Mesodermal cell (in vitro differentiated cells): ENCODE data around the gene ATP7B.

Source experiments
- H3K27ac ChIP-seq: 2 replicates; pipeline ENCODE4 v1.7.0; 2013; ENCODE audit warnings: mild to moderate bottlenecking, low read depth, low read length, moderate library complexity; ENCODE audit not compliant: severe bottlenecking
- H3K36me3 ChIP-seq: 2 replicates; pipeline ENCODE4 v1.7.1; 2013; ENCODE audit warnings: mild to moderate bottlenecking, low read length, moderate library complexity; ENCODE audit not compliant: control insufficient read depth, insufficient read depth
- H3K4me1 ChIP-seq: one replicate; pipeline ENCODE4 v1.7.1; 2013; ENCODE audit warnings: mild to moderate bottlenecking, low read length; ENCODE audit not compliant: insufficient read depth, control insufficient read depth, poor library complexity, severe bottlenecking
- H3K4me3 ChIP-seq: 2 replicates; pipeline ENCODE4 v1.7.0; 2013; ENCODE audit warnings: low read length, control low read depth, mild to moderate bottlenecking; ENCODE audit not compliant: insufficient read depth, poor library complexity, severe bottlenecking; ENCODE audit errors: extremely low read depth
- H3K9me3 ChIP-seq: 2 replicates; pipeline ENCODE4 v1.7.1; 2013; ENCODE audit warnings: mild to moderate bottlenecking, low read length, moderate library complexity; ENCODE audit not compliant: control insufficient read depth
- WGBS, 2 experiments: methylation state at CpG; one replicate each; pipeline ENCODE4 v1.1.5; 2013; ENCODE audit warnings: missing lambda C conversion rate in 2 of 2; ENCODE audit not compliant: insufficient coverage in 2 of 2; 5-methylcytosine and 5-hydroxymethylcytosine counted together

Gene ATP7B

DNA sequence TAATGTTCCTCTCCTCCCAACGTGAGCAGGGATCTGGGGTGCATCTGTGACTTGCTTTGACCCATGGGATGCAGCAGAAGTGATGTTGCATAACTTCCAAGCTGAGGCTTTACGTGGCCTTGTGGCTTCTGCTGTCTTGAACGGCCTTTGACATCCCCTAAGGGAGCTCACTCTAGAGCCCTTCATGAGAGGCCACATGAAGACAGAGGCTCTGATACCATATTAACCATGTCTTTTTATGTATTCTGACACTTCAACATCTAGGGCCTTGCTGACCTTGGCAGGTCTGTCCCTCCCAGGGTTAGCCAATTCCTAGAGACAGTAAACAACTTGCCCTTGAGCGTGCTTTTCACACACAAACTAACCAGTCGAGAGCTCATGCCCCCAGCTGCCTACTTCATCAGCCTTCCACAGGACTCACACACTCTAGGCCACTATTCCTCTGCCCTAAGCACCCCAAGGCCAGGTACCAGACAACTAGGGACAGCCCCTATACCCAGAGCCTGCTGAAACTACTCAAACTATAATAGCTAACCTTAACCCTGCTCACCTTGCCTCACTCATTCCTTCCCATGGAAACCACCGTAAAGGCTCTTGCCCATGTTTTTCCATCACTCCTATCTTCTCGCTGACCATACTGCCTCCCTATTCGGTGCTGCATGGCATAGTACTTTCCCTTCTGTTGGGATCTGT, 104.1 kb downstream of the ATP7B start:
- no peaks in the 10 kb centered on the region for H3K4me1 ChIP-seq
- H3K27ac ChIP-seq, result no peak overlapping the region
- no peak overlapping the region for H3K4me3 ChIP-seq
- no peaks in the 10 kb centered on the region for H3K36me3 ChIP-seq
- H3K9me3 ChIP-seq, result no peaks in the 10 kb centered on the region
- 78 to 87% methylated on average over 7 to 8 of the region's 8 CpGs for WGBS, 2 experiments

DNA sequence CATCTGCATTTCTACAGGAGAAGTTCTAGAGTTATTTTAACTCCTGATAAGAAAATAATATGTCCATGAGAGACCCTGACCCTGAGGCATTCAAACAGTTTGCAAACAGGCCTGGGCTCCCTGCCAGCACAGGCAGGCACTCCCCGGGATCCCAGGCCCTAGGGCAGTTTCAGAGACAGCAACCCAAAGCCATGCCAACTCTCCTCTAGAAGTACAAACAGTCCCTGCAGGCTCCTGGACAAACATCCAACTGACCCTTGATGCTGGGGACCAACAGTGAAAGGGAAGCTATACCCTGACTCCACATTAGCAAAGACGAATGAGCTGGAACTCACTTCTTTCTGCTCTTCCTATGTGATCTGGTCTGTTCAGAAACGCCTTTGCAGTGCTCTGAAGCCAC, 104.7 kb downstream of the ATP7B start:
- Histone ChIP-seq H3K4me1 (no peaks in the 10 kb centered on the region), H3K9me3 (no peaks in the 10 kb centered on the region), H3K4me3 (no peak overlapping the region), H3K27ac (no peak overlapping the region), H3K36me3 (no peaks in the 10 kb centered on the region)
- WGBS, 2 experiments, result 76 to 77% methylated on average over 3 of the region's 3 CpGs

DNA sequence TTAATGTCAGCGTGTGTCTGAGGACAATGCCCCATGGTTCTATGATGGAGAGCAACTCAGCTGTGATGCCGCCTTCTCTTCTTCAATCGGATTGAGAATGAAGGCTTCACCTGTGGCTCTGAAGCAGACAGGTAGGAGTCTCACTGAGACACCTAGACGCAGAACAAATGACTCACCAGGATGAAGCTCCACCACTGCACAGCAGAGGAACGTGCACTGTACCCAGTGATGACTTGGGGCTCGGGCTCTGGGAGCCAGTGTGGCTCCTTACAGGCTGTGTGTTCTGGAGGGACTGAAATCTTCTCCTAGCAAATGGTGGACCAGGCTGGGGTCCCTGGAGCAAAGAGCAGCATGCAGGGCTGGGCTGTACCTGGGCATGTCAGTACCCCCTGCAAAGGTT, 105.5 kb downstream of the ATP7B start:
- no peak overlapping the region for H3K27ac ChIP-seq
- H3K9me3 ChIP-seq, result no peaks in the 10 kb centered on the region
- no peaks in the 10 kb centered on the region for H3K4me1 ChIP-seq
- H3K36me3 ChIP-seq, result no peaks in the 10 kb centered on the region
- WGBS, 2 experiments, result 90 to 93% methylated on average over 5 to 6 of the region's 6 CpGs
- no peak overlapping the region for H3K4me3 ChIP-seq

DNA sequence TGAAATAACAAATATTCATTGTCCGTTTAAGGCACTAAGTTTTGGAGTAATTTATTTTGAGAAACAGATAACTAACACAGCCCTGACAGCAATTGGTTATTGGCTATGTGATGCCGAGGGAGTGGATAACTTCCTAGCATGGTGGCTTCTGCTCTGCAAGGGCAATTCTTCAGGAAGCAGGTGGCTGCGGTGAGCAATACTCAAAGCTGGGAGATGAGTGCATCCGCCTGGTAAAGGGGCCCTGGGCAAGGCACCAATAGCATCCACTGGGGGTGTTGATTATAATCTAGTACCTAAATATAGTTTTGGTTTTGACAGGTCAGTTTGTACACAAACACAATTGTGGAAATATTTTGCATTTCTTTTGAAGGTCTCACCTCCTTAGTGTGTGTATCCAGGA, 108.5 kb downstream of the ATP7B start:
- H3K4me1 ChIP-seq, result no peaks in the 10 kb centered on the region
- no peak overlapping the region for H3K4me3 ChIP-seq
- no peaks in the 10 kb centered on the region for H3K9me3 ChIP-seq
- no peak overlapping the region for H3K27ac ChIP-seq
- WGBS, 2 experiments, result 95 to 100% methylated on average over 2 to 3 of the region's 4 CpGs
- H3K36me3 ChIP-seq, result no peaks in the 10 kb centered on the region

DNA sequence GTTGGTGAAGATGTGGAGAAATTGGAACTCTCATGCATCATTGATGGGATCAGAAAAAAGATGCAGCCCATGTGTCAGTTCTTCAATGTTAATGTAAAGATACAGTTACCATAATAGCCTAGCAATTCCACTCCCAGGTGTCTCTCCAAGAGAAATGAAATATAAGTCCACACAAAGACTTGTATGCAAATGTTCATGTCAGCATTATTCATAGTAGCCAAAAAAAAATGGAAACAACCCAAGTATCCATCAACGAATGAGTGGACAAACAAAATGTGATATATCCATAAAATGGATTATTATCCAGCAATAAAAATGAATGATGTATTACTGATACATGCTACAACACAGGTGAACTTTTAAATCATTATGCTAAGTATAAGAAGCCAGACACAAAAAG, 110.8 kb downstream of the ATP7B start:
- H3K9me3 ChIP-seq, result no peaks in the 10 kb centered on the region
- no CpG with 5 or more reads among the region's 1 CpG for WGBS, 2 experiments

DNA sequence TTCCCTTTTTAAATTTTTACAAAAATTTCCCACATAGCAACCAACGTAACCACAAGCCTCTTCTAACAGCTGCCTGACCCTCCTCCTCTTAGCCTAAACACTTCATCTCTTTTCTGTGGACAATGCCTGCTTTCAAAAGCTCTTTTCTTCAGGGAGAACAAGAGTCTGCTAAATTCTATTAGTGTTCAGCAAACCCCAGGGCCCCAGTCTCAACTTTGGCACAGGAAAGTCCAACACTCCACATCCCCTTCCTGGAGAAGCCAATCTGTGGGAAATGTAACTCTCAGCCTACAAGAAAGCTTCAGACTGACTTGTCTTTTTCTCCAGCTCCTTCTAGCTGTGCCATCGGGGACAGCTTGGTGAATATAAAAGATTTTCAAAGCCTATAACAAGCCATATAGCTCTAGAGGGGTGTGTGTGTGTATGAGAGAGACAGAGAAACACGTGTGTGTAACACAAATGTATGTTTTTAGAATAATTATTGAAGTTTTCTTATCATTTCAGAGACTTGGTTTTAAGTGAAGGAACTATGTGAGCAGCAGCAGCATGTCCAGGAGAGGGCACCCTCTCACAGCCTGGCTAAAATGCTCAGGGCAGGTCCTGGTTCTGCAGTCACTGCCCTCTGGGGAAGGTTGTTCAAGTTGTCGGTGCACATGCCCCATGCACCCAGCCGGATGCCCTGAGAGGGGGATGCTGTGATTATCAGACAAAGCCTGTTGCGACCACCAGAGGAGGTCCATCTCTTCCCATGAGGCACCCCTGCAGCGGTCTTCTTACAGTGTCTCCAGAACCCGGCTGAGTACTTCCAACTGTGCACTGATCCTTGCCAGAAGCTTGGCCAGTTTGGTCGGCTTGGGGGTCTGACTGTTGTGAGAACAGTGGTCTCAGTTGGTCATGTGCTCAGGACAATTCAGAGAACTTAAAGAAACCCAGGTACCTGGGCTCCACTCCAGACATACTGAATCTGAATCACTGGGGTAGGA, 115.1 kb downstream of the ATP7B start:
- 53 to 64% methylated on average over 6 to 7 of the region's 9 CpGs for WGBS, 2 experiments
- no peaks in the 10 kb centered on the region for H3K36me3 ChIP-seq

More for the DNA sequence above, 110.8 kb downstream of the ATP7B start:
- peaks cover 4% of the 10 kb centered on the region for H3K4me1 ChIP-seq
- no peak overlapping the region for H3K4me3 ChIP-seq
- H3K36me3 ChIP-seq, result no peaks in the 10 kb centered on the region
- H3K27ac ChIP-seq, result no peak overlapping the region

DNA sequence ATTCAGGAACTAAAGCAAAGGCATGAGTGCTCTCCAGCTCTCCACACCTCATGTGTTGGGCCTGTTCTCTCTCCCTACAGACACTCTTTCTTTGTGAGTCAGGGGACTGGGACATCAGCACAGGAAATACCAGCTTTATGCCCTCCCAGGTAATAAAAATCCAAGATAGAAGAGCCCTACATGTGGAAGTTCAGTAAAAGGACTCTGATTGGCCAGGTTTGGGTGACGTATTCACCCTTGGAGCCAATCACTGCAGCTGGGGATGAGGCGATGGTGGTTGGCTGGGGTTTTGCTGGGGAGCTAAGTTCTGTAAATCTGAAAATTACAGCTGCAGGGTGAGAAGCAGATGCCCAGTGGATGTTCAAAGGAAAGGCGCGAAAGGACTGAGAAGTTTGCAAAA, 117.0 kb downstream of the ATP7B start:
- no peak overlapping the region for H3K4me3 ChIP-seq
- no peaks in the 10 kb centered on the region for H3K36me3 ChIP-seq
- no peak overlapping the region for H3K27ac ChIP-seq
- no peaks in the 10 kb centered on the region for H3K9me3 ChIP-seq
- H3K4me1 ChIP-seq, result peaks cover 4% of the 10 kb centered on the region
- WGBS, 2 experiments, result 78 to 96% methylated on average over 3 to 4 of the region's 4 CpGs

More for the DNA sequence above, 115.1 kb downstream of the ATP7B start:
- Histone ChIP-seq H3K9me3 (no peaks in the 10 kb centered on the region), H3K27ac (peak overlapping the region; percentile 53), H3K4me1 (peaks cover 4% of the 10 kb centered on the region), H3K4me3 (no peak overlapping the region)

DNA sequence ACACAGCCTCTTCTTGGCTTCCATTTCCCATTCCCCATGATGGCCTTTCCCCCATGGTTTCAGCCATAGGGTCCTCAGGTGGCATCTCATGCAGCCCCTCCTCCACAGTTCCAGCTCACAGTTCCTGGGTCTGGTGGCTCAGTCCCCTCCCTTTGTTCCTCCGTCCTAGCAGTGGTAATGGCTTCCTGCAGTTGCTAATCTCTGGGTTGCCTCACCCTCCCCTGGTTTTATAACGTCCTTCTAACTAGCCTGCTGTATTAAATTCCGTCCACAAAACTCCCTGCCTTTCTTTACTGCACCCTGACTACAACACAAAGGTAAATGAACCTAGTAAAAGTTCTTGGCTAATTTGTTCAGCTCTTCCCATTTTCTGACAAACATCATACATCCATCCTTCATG, 118.6 kb downstream of the ATP7B start:
- no peaks in the 10 kb centered on the region for H3K36me3 ChIP-seq
- WGBS, 2 experiments, result 70 to 76% methylated on average over 3 of the region's 3 CpGs
- H3K4me1 ChIP-seq, result peaks cover 4% of the 10 kb centered on the region
- no peaks in the 10 kb centered on the region for H3K9me3 ChIP-seq
- no peak overlapping the region for H3K4me3 ChIP-seq
- H3K27ac ChIP-seq, result no peak overlapping the region

DNA sequence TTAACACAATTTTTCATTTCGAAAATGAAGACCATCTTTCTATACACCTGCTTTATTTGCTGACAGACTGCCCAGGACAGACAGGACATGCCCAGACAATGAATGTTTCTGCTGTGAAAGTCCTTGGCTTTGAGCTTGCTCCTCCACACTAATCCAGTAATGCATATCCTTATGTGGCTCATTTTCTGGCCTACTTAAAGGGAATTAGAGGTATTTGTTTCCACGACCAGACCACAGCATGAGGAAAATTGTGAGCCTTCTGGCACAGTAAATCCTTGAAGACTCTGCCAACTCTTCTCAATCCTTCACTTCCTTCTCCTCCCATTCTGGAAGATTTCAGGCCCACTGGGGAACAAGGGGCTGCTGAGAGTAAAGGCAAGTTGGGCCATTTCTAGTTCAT, 123.8 kb downstream of the ATP7B start:
- Histone ChIP-seq H3K4me1 (no peaks in the 10 kb centered on the region), H3K27ac (no peak overlapping the region), H3K9me3 (peaks cover 2% of the 10 kb centered on the region), H3K36me3 (no peaks in the 10 kb centered on the region), H3K4me3 (no peak overlapping the region)
- WGBS, 2 experiments, result 100% methylated on average over 1 of the region's 2 CpGs; no CpG with 5 or more reads in 1 of the 2 experiments

DNA sequence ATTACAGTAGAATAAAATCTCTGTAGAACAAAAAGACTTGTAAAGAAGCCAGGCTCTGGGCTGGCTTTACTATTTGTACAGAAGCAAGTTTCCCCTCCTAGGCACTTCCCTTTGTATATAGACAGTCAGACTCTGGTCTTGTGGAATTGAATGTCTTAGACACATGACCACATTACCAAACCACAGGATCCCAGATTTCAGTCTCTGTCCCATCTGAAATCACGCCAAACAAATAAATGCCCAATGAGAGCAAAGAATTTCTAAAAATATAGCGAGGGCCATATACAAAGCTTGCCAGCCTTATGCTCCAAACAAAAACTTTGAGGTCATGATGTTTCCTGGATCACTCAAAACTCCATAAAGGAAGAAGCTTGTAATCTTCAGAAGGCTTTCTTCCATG, 125.6 kb downstream of the ATP7B start:
- no peak overlapping the region for H3K4me3 ChIP-seq
- WGBS, 2 experiments, result 90 to 100% methylated on average over 2 of the region's 2 CpGs
- no peak overlapping the region for H3K27ac ChIP-seq
- peaks cover 9% of the 10 kb centered on the region for H3K9me3 ChIP-seq
- H3K36me3 ChIP-seq, result no peaks in the 10 kb centered on the region
- H3K4me1 ChIP-seq, result no peaks in the 10 kb centered on the region

DNA sequence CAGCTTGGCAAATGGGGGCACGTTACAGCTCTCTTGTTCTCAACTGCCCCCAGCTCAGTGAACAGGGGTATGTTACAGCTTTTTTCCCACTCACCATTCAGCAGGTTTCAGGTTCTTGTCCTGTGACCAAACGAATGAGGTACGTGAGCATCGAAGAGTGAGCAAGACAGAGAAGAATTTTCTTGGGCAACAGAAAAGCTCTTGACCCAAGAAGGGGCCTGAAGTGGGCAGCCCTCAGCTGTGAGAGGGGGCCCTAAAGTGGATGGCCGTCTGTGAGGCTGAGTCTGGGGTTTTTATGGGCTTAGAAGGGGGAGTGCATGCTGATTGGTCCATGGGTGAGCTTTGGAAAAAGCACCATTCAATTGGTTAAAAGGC, 128.0 kb downstream of the ATP7B start:
- peaks cover 9% of the 10 kb centered on the region for H3K9me3 ChIP-seq
- H3K27ac ChIP-seq, result no peak overlapping the region
- no peaks in the 10 kb centered on the region for H3K36me3 ChIP-seq
- H3K4me3 ChIP-seq, result no peak overlapping the region
- H3K4me1 ChIP-seq, result no peaks in the 10 kb centered on the region
- WGBS, 2 experiments, result 72% methylated on average over 4 to 5 of the region's 5 CpGs
